Fibroblast of lung (primary cell): ENCODE results near the gene SHISAL1.

ENCODE experiments used
- CTCF ChIP-seq, 2 donors: IDR thresholded peaks in 1 of 2; conservative IDR thresholded peaks in 1 of 2; 1 replicate in 1 of 2; 2 replicates in 1 of 2; pipeline ENCODE4 v1.5.1; 2011 to 2012; ENCODE audit warnings: low read length in 2 of 2, control low read depth in 1 of 2, inconsistent platforms in 1 of 2, low read depth in 1 of 2, mild to moderate bottlenecking in 1 of 2
- EZH2 ChIP-seq: IDR thresholded peaks from 2 replicates; pipeline ENCODE4 v1.5.1; 2012; ENCODE audit warnings: low read length, control low read depth, mild to moderate bottlenecking; ENCODE audit errors: missing control alignments

- TF ChIP-seq CTCF (conservative IDR thresholded peaks at IDR 0.05 in 1 of 2, IDR thresholded peaks at IDR 0.05 in 1 of 2; ENCODE audit: low read depth in 1 of 2, low read length in 2 of 2) (no peak), EZH2 (no peak)
Observed at GRCh38 chr22:44276041-44276440, 36.7 kb downstream of the SHISAL1 start.
